Measurements from ENCODE around the gene ARFGEF3.
"Not testable (repeated sequence)": the region's sequence is repeated elsewhere in the genome, so short reads cannot be mapped to it uniquely, and the experiment has no call there.

Gene ARFGEF3

DNA sequence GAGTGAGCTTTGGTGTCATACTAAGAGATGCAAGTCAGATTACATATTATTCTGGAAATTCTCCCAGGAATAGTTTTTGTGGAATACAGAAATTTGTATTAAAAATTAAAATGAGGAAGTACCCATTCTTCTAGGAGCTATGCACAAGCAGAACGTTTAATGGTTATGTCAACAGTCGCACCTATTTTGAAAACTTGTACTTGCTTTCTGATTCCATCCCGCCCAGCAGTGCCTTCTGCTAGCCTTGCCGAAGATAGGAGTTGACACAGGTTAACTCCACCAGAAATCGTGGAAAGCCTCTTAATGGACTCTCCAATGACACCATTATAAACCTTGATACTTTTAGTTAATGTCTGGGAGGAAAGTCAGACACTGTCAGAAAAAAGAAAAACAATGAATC lies 49.9 kb downstream of the ARFGEF3 start:
- no peak for DNase-seq (ENCODE audit: low spot score)

DNA sequence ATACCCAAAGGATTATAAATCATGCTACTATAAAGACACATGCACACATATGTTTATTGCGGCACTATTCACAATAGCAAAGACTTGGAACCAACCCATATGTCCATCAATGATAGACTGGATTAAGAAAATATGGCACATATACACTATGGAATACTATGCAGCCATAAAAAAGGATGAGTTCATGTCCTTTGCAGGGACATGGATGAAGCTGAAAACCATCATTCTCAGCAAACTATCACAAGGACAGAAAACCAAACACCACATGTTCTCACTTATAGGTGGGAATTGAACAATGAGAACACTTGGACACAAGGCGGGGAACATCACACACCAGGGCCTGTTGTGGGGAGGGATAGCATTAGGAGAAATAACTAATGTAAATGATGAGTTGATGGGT lies 50.8 kb downstream of the ARFGEF3 start:
- not testable (repeated sequence) for DNase-seq (ENCODE audit: low spot score)

DNA sequence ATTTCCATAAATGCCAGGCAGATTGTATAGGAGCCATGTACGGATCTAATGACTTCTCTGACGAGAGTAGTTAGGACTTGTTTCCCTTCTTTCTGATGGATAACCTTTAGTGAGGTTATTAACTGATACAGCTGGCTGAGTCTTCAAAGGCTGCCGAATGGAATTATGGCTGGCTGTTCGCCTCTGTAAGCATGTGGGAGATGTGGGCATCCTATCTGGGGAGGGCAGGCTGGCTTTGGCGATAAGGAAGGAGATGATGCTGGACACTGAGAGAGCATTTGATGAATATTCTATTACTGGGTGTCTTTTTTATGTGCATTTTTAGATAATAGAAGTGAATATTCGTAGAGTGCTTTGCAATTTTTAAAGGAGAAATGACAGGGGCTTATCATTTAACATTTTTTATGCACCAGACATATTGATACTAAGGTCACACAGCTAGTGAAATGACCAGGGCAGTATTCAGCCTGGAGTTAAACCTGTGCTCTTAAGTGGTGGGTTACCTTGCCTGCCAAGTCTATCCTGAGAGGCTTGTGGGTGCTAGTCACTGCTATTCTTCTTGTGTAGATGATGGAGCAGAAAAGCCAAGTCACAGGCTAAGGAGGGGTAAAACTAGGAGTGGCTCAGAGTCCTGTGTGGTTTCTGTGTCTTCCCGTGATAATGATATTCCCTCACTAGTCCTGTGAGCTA lies 53.5 kb downstream of the ARFGEF3 start:
- DNase-seq (ENCODE audit: low spot score), result no peak

DNA sequence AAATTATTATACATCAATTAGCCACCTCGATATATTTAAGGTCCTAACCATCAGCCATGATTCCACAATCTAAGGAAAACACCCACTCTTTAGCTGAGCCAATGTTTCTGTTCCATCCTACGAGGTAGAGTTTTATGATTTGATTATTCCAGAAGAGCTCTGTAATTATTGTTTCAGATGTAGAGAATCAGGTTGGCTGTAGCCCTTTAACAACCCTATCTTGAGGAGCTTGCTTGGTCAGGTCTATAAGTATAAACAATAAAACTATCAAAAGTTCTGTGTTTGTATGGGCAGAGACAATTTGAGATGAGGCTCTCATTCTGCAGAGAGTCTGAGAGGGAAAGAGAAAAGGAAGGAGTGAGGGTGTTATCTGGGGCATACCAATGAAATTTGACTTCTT lies 56.7 kb downstream of the ARFGEF3 start, which contains the start of gene PBOV1:
PBOV1 (minus strand) TSS at position 43 of the 400 bp plus-strand sequence. CDS start 96 bp downstream, outside the sequence.
- no peak for DNase-seq (ENCODE audit: low spot score)

DNA sequence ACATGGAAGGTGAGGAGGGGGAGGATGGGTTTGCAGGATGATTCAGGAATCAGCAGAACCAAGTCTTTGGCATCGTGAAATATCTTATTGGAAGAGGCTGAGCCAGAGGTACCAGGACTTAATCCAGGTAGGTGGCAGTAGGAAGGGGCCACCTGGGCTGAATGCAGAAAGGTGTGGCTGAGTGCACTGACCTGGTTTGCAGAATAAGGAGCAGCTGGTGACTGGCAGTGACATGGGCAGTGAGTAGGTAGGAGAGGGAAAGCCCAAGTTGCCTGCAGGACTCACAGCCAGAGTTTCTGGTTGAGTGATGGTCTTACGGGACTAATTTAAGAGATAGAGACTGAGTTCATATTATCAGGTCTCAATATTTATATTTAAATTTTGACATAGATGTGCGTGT lies 57.7 kb downstream of the ARFGEF3 start:
- DNase-seq (ENCODE audit: low spot score), result no peak

DNA sequence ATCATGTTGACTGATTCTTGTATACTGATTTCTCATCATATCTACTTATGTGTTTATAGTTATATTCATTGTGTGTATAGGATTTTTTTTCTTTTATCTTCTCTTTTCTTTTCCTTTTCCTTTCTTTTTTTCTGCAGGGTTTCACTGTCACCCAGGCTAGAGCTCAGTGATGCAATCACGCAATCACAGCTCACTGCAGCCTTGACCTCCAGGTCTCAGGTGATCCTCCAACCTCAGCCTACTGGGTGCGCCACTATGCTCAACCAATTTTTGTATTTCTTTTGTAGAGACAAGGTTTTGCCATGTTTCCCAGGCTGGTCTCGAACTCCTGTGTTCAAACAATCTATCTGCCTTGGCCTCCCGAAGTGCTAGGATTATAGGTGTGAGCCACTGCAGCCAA lies 58.2 kb downstream of the ARFGEF3 start:
- no peak for DNase-seq (ENCODE audit: low spot score)

DNA sequence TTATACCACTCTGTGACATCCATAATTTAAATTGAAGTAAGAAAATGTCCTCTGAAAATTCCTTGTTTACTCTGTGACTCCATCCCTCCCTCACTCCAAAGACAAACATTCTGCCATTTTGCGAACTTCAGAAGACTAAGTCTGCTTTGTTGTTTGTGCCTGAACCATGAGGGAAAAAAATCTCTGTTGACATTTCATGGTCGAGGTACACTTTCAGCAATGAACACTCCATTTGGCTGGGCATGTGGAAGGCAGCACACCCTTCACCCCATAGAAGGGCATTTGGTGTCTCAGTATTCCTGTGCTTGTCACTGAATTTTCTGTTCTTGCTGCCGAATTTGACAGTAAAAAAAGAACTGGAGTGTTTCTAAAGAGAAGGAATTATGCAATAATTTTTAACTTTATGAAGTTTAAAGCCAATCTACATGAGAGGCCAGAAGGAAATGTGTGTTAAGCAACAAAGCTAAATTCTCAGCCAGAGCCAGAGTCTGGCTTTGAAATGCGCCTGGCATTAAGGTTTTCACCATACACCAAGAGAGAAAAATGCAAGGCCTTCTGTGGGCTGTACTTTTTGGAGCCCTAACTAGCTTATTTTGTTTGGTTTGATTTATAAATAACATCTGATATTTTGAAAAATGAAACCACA lies 61.3 kb downstream of the ARFGEF3 start:
- DNase-seq (ENCODE audit: low spot score), result no peak

DNA sequence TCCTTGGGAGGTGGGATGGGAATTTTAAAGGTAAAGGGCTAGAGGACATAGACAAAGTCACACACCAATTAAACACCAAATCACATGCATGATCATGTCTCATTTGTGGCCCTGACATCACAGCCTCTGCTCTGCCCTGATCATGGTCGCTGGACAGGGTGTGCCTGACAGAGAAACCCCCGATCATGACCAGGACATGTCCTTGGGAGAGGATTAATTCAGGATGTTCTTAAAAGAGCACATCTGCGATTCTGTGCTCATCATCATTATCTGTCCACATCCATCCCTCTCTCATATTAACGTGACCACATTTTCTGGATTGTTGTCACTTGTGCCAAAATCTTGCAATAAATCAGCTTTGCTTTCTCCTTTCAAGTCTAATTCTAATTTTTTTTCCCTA lies 64.2 kb downstream of the ARFGEF3 start:
- no peak for DNase-seq (ENCODE audit: low spot score)

DNA sequence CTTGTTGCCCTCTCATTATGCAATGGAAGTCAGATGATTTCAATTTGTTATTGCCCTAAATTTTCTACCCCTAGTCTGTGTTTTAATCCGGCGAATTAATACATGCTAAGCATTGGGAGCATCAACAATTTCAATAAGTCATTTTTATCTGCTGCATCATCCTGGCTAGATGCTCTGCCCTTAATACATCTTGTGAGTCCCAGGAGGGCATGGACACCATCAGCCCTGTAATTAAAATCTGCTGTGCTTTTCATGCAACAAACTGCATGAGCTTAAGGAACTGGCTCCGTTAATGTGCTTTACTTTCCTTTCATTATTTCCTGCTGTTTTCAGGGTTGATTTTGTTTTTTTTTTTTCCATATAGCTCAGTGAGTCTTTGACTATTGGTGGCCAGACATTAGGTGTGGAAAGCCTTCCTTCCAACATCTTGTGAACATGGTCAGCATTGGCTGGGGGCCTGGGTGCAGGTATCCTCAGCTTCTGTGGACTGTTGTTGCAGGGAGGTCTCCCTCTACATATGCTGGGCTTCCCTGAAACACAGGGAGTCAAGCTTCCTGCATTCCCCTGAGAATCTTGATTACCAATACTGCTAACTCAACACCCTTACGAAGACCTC lies 65.1 kb downstream of the ARFGEF3 start:
- no peak for DNase-seq (ENCODE audit: low spot score)

DNA sequence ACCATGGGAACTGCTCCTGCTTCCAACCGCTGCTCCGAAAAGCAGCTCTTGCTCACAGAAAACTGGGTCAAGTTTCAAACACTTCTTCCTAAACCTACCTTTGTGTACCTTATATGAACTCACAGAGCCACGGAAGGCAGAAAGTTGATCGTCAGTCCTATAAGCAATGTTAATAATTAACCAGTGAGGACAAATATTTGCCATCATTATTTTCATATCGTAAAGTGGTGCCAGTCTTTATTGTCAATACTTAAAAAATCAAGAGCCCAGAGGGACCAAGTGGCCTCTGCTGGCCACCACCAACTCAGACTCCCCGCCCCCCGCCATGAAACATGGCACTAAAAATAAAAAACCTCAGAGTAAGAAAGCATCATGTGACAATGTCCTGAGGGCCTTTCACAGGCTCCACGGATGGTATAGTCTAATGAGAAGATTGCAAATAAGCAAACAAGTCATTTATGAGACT lies 65.6 kb downstream of the ARFGEF3 start:
- DNase-seq (ENCODE audit: low spot score), result no peak

DNA sequence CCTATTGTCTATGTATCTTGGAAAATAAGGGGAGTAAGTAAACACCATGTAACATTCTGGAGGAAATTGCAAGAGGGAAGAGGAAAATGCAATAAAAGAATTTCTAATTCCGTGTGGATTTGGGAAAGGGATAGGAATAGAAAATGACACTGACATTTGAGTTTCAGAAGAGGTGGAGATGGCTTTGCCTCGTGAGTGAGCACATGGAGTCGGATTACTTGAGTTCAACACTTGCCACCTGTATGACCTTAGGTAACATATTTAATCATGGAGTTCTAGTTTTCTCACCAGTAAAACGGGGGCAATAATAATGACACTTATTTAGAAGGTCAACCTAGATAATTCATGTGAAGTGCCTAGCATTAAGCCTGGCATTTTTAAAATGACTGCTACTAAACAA lies 67.3 kb downstream of the ARFGEF3 start:
- no peak for DNase-seq (ENCODE audit: low spot score)

DNA sequence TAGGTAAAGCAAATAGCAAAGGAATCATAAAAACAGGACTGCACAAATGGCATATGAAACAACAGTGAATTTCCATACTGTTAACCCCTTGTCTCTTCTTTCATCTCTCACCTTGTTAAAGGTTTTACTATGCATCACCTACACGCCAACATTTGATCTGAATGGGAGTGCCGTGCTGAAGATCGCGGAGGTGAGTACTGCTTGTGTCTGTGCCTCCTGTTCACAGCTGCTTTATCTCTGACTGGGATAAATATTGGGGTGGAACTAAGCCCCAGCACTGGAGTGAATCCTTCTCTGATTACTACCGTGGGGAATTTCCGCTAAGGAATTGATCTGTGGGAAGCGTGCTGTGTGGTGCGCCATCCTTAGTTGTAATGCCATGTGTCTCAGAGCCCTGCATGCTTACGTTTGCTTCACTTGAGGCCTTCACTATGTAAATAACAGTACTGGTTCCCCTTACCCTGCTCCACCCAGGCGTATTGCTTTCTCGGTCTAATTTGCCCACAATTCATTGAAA lies 68.0 kb downstream of the ARFGEF3 start:
- no peak for DNase-seq (ENCODE audit: low spot score)

DNA sequence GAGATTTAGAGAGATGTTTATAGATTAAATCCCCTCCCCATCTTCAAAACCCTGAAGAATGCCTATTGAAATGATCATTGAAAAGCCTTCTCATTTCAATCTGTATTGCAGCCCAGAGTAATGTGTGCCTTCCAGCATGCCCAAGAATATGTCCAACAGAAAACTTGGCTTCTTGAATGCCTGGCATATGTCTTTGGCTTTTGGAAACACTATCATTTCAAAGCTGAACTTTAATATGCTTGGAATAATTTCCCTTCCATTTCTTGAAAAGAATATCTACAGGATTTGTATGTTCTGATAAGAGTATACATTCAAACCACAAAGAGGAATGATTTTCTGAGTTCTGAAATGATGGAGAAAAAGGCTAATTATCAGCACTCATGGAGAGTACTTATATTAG lies 68.5 kb downstream of the ARFGEF3 start:
- no peak for DNase-seq (ENCODE audit: low spot score)

DNA sequence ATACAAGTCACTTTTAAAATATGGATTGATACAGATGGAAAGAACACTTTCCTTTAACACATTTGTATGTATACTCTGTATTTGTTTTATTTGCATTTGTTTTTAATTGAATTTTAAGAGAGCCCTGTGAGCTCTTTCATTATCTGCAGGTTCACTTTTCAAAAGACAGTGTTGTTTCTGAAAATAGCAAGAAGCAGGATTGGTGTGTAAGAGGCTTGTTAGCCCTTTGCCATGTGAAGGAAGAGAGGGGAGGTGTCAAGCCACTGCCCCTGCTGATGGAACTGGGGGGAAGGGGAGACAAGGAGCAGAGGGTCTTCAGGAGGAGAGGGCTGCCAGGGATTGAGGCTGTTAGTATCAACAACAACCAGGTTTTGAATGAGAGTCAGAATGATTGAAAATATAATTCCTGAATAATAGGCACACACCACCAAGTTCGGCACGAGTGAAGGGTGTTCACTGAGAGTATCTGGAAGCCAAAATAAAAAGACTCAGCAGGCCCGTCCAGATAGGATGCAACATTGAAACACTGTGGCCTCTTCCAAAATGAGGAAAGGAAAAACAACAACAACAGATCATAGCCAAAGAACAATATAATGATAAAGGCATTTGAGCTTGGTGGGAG lies 69.1 kb downstream of the ARFGEF3 start:
- no peak for DNase-seq (ENCODE audit: low spot score)

DNA sequence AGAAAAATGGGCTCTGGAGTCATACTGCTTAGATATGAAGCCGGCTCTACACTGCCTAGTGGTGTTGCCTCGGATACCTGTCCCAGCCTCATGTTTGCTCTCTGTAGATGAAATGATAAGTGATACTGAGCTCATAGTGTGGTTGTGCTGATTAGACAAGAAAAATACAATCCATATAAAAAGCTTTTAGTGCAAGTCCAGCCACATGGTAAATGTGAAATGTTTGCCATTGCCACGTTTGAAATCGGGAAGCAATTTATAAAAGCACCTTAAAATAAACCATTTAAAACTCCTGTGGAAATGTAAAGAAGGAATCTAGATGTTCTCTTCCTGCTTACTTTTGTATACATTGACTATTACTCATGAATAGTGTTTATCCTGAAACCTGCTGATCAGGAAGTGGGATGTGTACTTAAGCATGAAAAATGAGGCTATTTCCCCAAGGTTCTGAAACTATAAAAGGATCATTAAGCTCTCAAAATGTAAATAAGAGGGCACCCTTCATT lies 69.7 kb downstream of the ARFGEF3 start:
- DNase-seq (ENCODE audit: low spot score), result no peak

DNA sequence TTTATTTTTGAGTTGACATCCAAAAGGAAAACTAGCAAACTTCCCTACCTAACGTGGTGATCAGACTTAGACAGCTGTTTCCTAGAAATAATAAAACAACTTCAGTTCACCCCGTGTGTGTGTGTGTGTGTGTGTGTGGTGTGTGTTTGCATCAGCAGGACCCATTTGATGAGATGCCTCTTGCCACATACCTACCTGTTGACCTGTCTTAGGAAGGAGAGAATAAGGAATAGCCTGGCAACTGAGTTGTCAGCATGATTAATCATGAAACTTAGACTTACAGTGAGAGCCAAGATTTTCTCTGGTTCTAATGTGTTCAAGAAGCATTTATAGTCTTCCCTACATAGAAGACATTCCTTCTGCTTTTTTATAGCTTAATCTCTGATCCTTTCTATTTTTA lies 72.6 kb downstream of the ARFGEF3 start:
- DNase-seq (ENCODE audit: low spot score), result no peak

DNA sequence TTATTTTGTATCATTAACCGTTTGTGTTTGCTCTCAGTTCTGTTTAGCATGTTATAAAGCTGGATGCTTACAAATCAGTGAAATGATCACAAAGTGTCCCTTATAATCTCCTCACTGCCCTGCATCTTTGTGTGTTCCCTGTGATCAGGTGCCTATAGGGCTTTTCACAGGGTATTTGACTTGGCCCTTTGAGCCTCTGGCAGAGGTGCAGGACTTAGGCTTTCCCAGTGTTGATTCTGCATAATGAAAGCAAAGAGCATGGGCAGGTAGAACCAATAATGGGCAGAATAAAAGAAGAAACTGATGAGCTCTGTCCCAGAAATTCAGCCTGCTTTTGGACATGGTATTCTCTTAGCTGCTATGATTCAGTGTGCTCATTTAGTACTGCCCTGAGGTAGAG lies 73.5 kb downstream of the ARFGEF3 start:
- DNase-seq (ENCODE audit: low spot score), result no peak

DNA sequence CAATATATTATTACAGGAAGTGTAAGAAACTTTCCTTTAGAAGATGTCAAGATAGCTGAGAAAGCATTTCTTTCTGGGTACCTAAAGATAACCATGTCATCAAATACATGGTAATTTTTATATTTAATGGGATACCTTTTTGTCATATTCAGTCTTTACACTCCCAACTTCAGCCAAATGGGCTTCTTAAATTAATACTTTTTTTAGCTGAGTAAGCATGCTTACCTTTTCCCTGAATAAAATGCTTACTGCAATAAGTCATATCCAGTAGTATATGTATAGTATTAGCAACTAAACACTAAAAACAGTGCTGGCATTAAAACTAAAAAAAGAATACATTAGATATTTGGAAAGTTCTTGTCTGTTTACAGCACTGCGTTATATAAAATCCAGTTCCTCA lies 74.0 kb downstream of the ARFGEF3 start:
- DNase-seq (ENCODE audit: low spot score), result no peak

DNA sequence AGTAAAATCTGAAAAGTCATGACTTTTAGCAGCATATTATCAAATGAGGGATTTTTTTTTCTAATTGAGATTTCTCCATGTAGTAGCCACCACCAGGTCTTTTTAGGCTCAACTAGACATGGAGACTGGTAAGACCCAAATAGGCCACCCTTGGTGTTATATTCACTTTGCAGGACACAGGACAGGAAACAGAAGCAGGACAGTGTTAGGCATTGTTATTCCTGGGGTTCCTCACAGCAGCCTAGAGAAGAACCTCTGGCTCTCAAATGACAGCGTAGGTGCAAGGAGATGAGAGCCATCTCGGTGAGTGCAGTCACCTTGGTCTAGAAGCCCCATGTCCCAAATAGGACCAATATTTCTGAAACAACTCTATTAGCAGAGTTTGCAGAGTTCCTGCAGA lies 75.7 kb downstream of the ARFGEF3 start:
- DNase-seq (ENCODE audit: low spot score), result no peak

DNA sequence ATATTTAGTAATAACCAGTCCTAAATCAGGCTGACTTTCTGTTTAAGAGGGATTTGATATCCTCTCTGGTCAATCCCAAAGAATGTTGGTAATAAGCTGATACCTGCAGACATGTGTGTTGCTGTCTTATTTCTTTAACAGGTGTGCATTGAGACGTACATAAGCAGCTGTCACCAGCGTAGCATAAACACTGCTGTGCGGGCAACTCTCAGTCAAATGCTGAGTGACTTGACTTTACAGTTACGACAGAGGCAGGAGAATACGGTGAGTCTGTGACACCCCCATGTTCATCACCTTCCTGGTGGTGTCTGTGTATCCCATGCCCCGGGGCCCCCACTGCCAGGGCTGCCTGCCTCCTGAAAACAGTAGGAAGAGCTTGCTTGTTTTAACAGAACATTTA lies 76.6 kb downstream of the ARFGEF3 start:
- DNase-seq (ENCODE audit: low spot score), result no peak

DNA sequence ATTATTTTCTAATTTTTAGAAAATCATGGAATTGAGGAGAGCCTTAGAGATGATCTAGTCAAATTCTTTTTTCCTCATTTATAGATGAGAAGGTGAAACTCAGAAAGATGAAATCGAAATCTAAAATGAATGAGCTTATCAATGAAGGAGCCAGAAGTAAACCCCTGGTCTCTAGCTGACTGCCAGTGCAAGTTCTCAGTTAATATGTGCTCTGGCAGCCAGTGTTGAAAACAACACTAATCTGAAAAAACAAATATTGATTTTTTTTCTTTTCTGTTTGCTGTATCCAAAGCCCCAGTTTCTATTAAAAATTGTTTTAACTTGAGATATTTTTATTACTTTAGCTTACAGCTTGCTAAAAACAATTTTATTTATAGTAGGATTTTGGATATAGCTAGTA lies 78.0 kb downstream of the ARFGEF3 start:
- DNase-seq (ENCODE audit: low spot score), result no peak

DNA sequence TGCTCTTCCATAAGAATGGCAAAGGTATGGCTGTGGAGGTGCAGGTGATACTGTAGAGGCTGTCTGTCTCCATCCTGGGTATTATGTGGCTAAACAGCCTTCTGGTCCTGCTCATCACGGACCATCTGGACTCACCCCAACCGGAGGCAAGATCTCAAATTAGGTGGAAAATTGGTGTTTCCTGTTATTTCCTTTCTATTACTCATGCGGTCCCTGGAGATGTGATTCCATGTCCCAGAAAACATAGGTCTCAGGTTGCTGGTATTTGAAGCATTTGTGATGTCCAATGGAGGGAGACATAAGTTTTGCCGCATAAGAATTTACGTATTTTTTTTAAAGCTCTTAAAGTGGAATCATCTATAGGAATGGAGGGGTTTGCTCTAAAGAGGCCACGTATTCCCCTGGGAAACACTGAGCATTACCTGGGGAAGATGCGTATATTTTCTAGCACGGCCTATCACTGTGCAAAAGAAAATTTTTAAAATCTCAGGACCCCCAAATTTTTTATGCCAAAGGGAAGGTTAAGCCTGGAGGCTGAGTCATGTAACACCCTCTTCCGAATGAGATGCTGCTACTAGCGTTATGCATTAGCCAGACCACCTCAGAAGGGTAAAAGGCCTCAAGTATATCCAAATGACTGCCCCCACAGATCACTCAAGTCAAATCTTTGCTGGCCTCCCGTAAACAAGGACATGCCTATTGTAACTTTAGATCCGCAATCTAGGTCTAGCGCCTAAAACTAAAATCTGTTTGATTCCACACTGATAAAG lies 78.9 kb downstream of the ARFGEF3 start:
- no peak for DNase-seq (ENCODE audit: low spot score)

Data from AG08396 (cell line).